IMR-90 (cell line): ENCODE data around the gene GPR139. TPM values are rescaled to one million over a fixed set of nuclear protein-coding genes. Genes with fewer than 3 reads are reported as not detected.

ENCODE experiments used
- ATAC-seq: fragments of 200-7000 bp; cut with Tn5 transposase; 2 replicates; pipeline ENCODE4 v1.9.1; 2020; ENCODE audit warnings: low read depth, mild to moderate bottlenecking, moderate library complexity
- BruUV-seq: library from RNA; stranded (reverse); fragments of 400-500 nt; replicated peaks from 2 replicates; lab custom pipeline; 2021; lab: Mats Ljungman, UMichigan
- CTCF ChIA-PET: fragments of 300-600 bp; formaldehyde crosslinking; extraction: SDS; loops from one replicate; lab custom pipeline; 2021; ENCODE audit warnings: antibody characterized with exemption; lab: Yijun Ruan, JAX
- POLR2A ChIA-PET: fragments of 300-600 bp; sonication (Branson Sonifier 250); formaldehyde crosslinking; loops from one replicate; lab custom pipeline; 2022; ENCODE audit warnings: antibody characterized with exemption; ENCODE audit not compliant: unreplicated experiment; lab: Charles Lee
- DNase-seq: peaks from one replicate; pipeline ENCODE4 v3.0.0; 2013
- H2AFZ ChIP-seq: replicated peaks from 2 replicates; pipeline ENCODE3; 2013; ENCODE audit warnings: low read length, mild to moderate bottlenecking; ENCODE audit not compliant: poor library complexity
- H2AK5ac ChIP-seq: 2 replicates; pipeline ENCODE4 v1.6.1; 2013; ENCODE audit warnings: low read depth, low read length, inconsistent platforms
- H2AK9ac ChIP-seq: replicated peaks from 2 replicates; pipeline ENCODE3; 2013; ENCODE audit warnings: mild to moderate bottlenecking, low read depth, low read length, moderate library complexity; ENCODE audit not compliant: poor library complexity
- H2BK120ac ChIP-seq: 2 replicates; pipeline ENCODE4 v1.6.1; 2013; ENCODE audit warnings: low read depth, low read length, inconsistent platforms
- H2BK15ac ChIP-seq: 3 replicates; pipeline ENCODE4 v1.6.1; 2013; ENCODE audit warnings: low read depth, low read length, inconsistent platforms
- H2BK20ac ChIP-seq: 2 replicates; pipeline ENCODE4 v1.6.1; 2013; ENCODE audit warnings: low read depth, mild to moderate bottlenecking, inconsistent platforms, low read length, moderate library complexity
- H2BK5ac ChIP-seq: 2 replicates; pipeline ENCODE4 v1.6.1; 2013; ENCODE audit warnings: mild to moderate bottlenecking, low read depth, low read length, inconsistent platforms; ENCODE audit not compliant: poor library complexity, severe bottlenecking
- H3K14ac ChIP-seq: replicated peaks from 2 replicates; pipeline ENCODE4 v1.6.1; 2013; ENCODE audit warnings: low read depth, low read length, inconsistent platforms
- H3K18ac ChIP-seq: 2 replicates; pipeline ENCODE4 v1.6.1; 2013; ENCODE audit warnings: low read depth, low read length, control low read depth
- H3K23ac ChIP-seq: 2 replicates; pipeline ENCODE4 v1.6.1; 2013; ENCODE audit warnings: low read depth, low read length, inconsistent platforms
- H3K27ac ChIP-seq: 2 replicates; pipeline ENCODE4 v1.5.1; 2013; ENCODE audit warnings: mild to moderate bottlenecking, control low read depth, low read length; ENCODE audit not compliant: insufficient read depth
- H3K27me3 ChIP-seq: 2 replicates; pipeline ENCODE4 v1.6.1; 2013; ENCODE audit warnings: low read length; ENCODE audit not compliant: control insufficient read depth, insufficient read depth
- H3K36me3 ChIP-seq: 2 replicates; pipeline ENCODE4 v1.6.1; 2013; ENCODE audit warnings: low read length, mixed read lengths; ENCODE audit not compliant: control insufficient read depth, insufficient read depth
- H3K4ac ChIP-seq: 2 replicates; pipeline ENCODE4 v1.6.1; 2013; ENCODE audit warnings: low read depth, low read length, inconsistent platforms
- H3K4me1 ChIP-seq: 2 replicates; pipeline ENCODE4 v1.6.1; 2013; ENCODE audit warnings: low read length, mixed read lengths; ENCODE audit not compliant: control insufficient read depth, insufficient read depth
- H3K4me2 ChIP-seq: 2 replicates; pipeline ENCODE4 v1.6.1; 2013; ENCODE audit warnings: low read depth, mild to moderate bottlenecking, control low read depth, low read length, moderate library complexity
- H3K4me3 ChIP-seq: 2 replicates; pipeline ENCODE4 v1.5.1; 2013; ENCODE audit warnings: low read depth, mild to moderate bottlenecking, control low read depth, low read length, moderate library complexity; ENCODE audit not compliant: insufficient read depth
- H3K56ac ChIP-seq: 2 replicates; pipeline ENCODE4 v1.6.1; 2013; ENCODE audit warnings: low read length, inconsistent platforms; ENCODE audit not compliant: insufficient read depth; ENCODE audit errors: extremely low read depth
- H3K79me1 ChIP-seq, 2 experiments: 2 replicates each; pipeline ENCODE4 v1.6.1; 2013; ENCODE audit warnings: low read length in 2 of 2, inconsistent platforms in 1 of 2, low read depth in 1 of 2
- H3K9ac ChIP-seq: 2 replicates; pipeline ENCODE4 v1.6.1; 2013; ENCODE audit warnings: low read depth, low read length, control low read depth
- H3K9me1 ChIP-seq: 2 replicates; pipeline ENCODE4 v1.6.1; 2013; ENCODE audit warnings: low read length, inconsistent platforms; ENCODE audit not compliant: insufficient read depth
- H3K9me3 ChIP-seq: 2 replicates; pipeline ENCODE4 v1.6.1; 2013; ENCODE audit warnings: low read length; ENCODE audit not compliant: control insufficient read depth, insufficient read depth
- H4K20me1 ChIP-seq: 2 replicates; pipeline ENCODE4 v1.6.1; 2013; ENCODE audit warnings: low read length, inconsistent platforms; ENCODE audit not compliant: insufficient read depth
- H4K5ac ChIP-seq: 2 replicates; pipeline ENCODE4 v1.6.1; 2013; ENCODE audit warnings: mild to moderate bottlenecking, low read depth, low read length, control low read depth
- H4K8ac ChIP-seq, 2 experiments: 2 replicates each; pipeline ENCODE4 v1.6.1; 2013; ENCODE audit warnings: low read depth in 2 of 2, low read length in 2 of 2, control low read depth in 1 of 2, inconsistent platforms in 1 of 2
- H4K91ac ChIP-seq: 2 replicates; pipeline ENCODE4 v1.6.1; 2013; ENCODE audit warnings: low read depth, low read length, inconsistent platforms; ENCODE audit not compliant: insufficient read depth
- BHLHE40 ChIP-seq: fragments of 150-350 bp; IDR thresholded peaks from 2 replicates; pipeline ENCODE4 v1.6.1; 2016; ENCODE audit warnings: mild to moderate bottlenecking, low read depth, low read length
- WGBS, 2 experiments: methylation state at CpG; one replicate each; pipeline versions ENCODE4 v1.1.5 to v1.1.7; 2013; ENCODE audit warnings: missing lambda C conversion rate in 2 of 2; ENCODE audit not compliant: insufficient read length in 1 of 2; ENCODE audit errors: extremely low coverage in 2 of 2; 5-methylcytosine and 5-hydroxymethylcytosine counted together
- dilution Hi-C: fragments of 300-500 bp; cut with HindIII; formaldehyde crosslinking; loops from one replicate; pipeline ENCODE4 v1.14.3; 2018; ENCODE audit warnings: low sequenced_read_pairs; ENCODE audit not compliant: unreplicated experiment
- in situ Hi-C: fragments of 300-500 bp; cut with MboI; formaldehyde crosslinking; loops from 3 replicates; pipeline ENCODE4 v1.14.3; 2019; ENCODE audit warnings: low sequenced_read_pairs, inconsistent platforms, mixed read lengths
- intact Hi-C: fragments of 100-400 bp; cut with micrococcal nuclease; formaldehyde crosslinking; loops from 2 replicates; pipeline ENCODE4 v1.10.0; 2022
- polyA plus RNA-seq, 3 experiments: library from polyadenylated mRNA; depleted of rRNA; stranded (reverse); fragments of >200 nt; gene quantifications; 2 replicates each; pipeline ENCODE4 v1.2.3, GENCODE V29; 2012; ENCODE audit warnings: low replicate concordance in 1 of 3
- total RNA-seq: library from RNA; depleted of rRNA; stranded (reverse); fragments of >200 nt; gene quantifications from 2 replicates; pipeline ENCODE4 v1.2.3, GENCODE V29; 2012
- TF ChIP-seq, protein P1 (sequence below): fragments of 150-350 bp; IDR thresholded peaks from 2 replicates; pipeline ENCODE4 v1.6.1; 2017; ENCODE audit warnings: mild to moderate bottlenecking, antibody characterized with exemption, low read length, low read depth

GPR139 gene
- total and polyA plus RNA-seq, 2 of the 4 experiments (the other 2 are of a cell fraction) = not detected

- H3K9me3 ChIP-seq = peaks cover 4% of the 10 kb centered on the region; the same call in 1 of the 2 replicates
- no TSS peak for BruUV-seq
- H3K4me2 ChIP-seq = no peak overlapping the region
- dilution Hi-C loops = no loop called here
- H3K14ac ChIP-seq = no peak overlapping the region
- H4K20me1 ChIP-seq = no peaks in the 10 kb centered on the region
- ATAC-seq (no peak), DNase-seq (no peak)
- POLR2A ChIA-PET = no interaction called here
- TF ChIP-seq BHLHE40 = no peak
- TF ChIP-seq, protein P1, sequence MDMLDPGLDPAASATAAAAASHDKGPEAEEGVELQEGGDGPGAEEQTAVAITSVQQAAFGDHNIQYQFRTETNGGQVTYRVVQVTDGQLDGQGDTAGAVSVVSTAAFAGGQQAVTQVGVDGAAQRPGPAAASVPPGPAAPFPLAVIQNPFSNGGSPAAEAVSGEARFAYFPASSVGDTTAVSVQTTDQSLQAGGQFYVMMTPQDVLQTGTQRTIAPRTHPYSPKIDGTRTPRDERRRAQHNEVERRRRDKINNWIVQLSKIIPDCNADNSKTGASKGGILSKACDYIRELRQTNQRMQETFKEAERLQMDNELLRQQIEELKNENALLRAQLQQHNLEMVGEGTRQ = no peak
- no peak overlapping the region for H4K91ac ChIP-seq
- in situ Hi-C loops = no loop called here
- no peak overlapping the region for H2AFZ ChIP-seq
- no peak overlapping the region for H2BK20ac ChIP-seq
- H2BK5ac ChIP-seq = no peak overlapping the region
- H3K79me1 ChIP-seq = no peaks in the 10 kb centered on the region
- H4K5ac ChIP-seq = no peak overlapping the region
- no peak overlapping the region for H2AK5ac ChIP-seq
- no peak overlapping the region for H3K23ac ChIP-seq
- CTCF ChIA-PET = no interaction called here
- H2AK9ac ChIP-seq = no peak overlapping the region
- no peak overlapping the region for H3K56ac ChIP-seq
- H3K27me3 ChIP-seq = no peaks in the 10 kb centered on the region
- H2BK120ac ChIP-seq = no peak overlapping the region
- no peak overlapping the region for H3K4me3 ChIP-seq
- no peak overlapping the region for H3K27ac ChIP-seq
- no peak overlapping the region for H4K8ac ChIP-seq
- WGBS, 2 experiments = 0% methylated on average over 1 of the region's 2 CpGs; no CpG with 5 or more reads in 1 of the 2 experiments
- no peaks in the 10 kb centered on the region for H3K36me3 ChIP-seq
- H3K4me1 ChIP-seq = no peaks in the 10 kb centered on the region
- no peak overlapping the region for H3K18ac ChIP-seq
- no peak overlapping the region for H3K9ac ChIP-seq
- no peaks in the 10 kb centered on the region for H3K9me1 ChIP-seq
- H3K4ac ChIP-seq = no peak overlapping the region
- intact Hi-C loops = no loop called here
- H2BK15ac ChIP-seq = no peak overlapping the region
Measured at GRCh38 chr16:20102021-20102420, 28.3 kb upstream of the GPR139 start.
